GM15510 (cell line): Measurements from ENCODE around the gene BRD1.

Experiments used
- POLR2A ChIP-seq: IDR thresholded peaks from 3 replicates; pipeline ENCODE4 v1.6.1; 2011; ENCODE audit warnings: borderline replicate concordance; ENCODE audit not compliant: insufficient read length; ENCODE audit errors: extremely low read depth

Gene BRD1

GRCh38 chr22:49787861-49788260 lies 39.8 kb downstream of the BRD1 start:
- TF ChIP-seq POLR2A = no peak

- no peak for TF ChIP-seq POLR2A
Measured at GRCh38 chr22:49786976-49787706, 40.5 kb downstream of the BRD1 start.

- TF ChIP-seq POLR2A = no peak
Measured at GRCh38 chr22:49785841-49786471, 41.7 kb downstream of the BRD1 start.

GRCh38 chr22:49785046-49785521 lies 42.6 kb downstream of the BRD1 start:
- TF ChIP-seq POLR2A = no peak

- TF ChIP-seq POLR2A = no peak
Measured at GRCh38 chr22:49784630-49784971, 43.1 kb downstream of the BRD1 start.

GRCh38 chr22:49783926-49784629 lies 43.6 kb downstream of the BRD1 start:
- no peak for TF ChIP-seq POLR2A

GRCh38 chr22:49783036-49783746 lies 44.5 kb downstream of the BRD1 start:
- TF ChIP-seq POLR2A = no peak

- no peak for TF ChIP-seq POLR2A
Measured at GRCh38 chr22:49781289-49781782, 46.3 kb downstream of the BRD1 start.

GRCh38 chr22:49780698-49781288 lies 46.9 kb downstream of the BRD1 start:
- TF ChIP-seq POLR2A = no peak

GRCh38 chr22:49779853-49780697 lies 47.6 kb downstream of the BRD1 start:
- TF ChIP-seq POLR2A = no peak

- no peak for TF ChIP-seq POLR2A
Measured at GRCh38 chr22:49779211-49779610, 48.5 kb downstream of the BRD1 start.

GRCh38 chr22:49777569-49778249 lies 50.0 kb downstream of the BRD1 start:
- TF ChIP-seq POLR2A = no peak

- no peak for TF ChIP-seq POLR2A
Measured at GRCh38 chr22:49776891-49777290, 50.8 kb downstream of the BRD1 start.
